K562 (cell line): ENCODE data around the gene WAS. TPM values are rescaled to one million over a fixed set of nuclear protein-coding genes. Genes with fewer than 3 reads are reported as not detected.

Experiments used
- ATAC-seq: fragments of 200-7000 bp; cut with Tn5 transposase; 3 replicates; pipeline ENCODE4 v1.9.1; 2020; ENCODE audit warnings: moderate library complexity
- BruUV-seq: library from RNA; stranded (reverse); fragments of 400-500 nt; replicated peaks from 2 replicates; lab custom pipeline; 2021; lab: Mats Ljungman, UMichigan
- CTCF ChIA-PET: fragments of 300-600 bp; formaldehyde crosslinking; extraction: SDS; loops from one replicate; lab custom pipeline; 2021; ENCODE audit warnings: low intra/inter-chr PET ratio; lab: Yijun Ruan, JAX
- POLR2A ChIA-PET: fragments of 300-600, 350-650 bp; sonication (Branson Sonifier 250); formaldehyde crosslinking; extraction: SDS; loops from one replicate; lab custom pipeline; 2021; ENCODE audit warnings: antibody characterized with exemption, inconsistent platforms; lab: Yijun Ruan, JAX
- DNase-seq, 4 experiments: peaks; one replicate each; pipeline versions ENCODE4 v3.0.0 to v3.0.0-alpha.2; 2011 to 2018; ENCODE audit warnings: low spot score in 3 of 4, mixed read lengths in 3 of 4; ENCODE audit errors: extremely low read depth in 1 of 4
- FAIRE-seq: peaks from 2 replicates; lab custom pipeline; 2011; peaks lifted over from hg19 to GRCh38; lab: Jason Lieb, UNC
- H2AFZ ChIP-seq: 2 replicates; pipeline ENCODE4 v1.6.0; 2011; ENCODE audit warnings: low read depth, low read length, control low read depth, inconsistent platforms
- H3K27ac ChIP-seq: fragments of 200-600 bp; 3 replicates; pipeline ENCODE4 v1.8.0; 2011; ENCODE audit warnings: low read depth, mild to moderate bottlenecking, control low read depth, inconsistent platforms, low read length, moderate library complexity, mixed read lengths; ENCODE audit errors: extremely low read depth
- H3K27me3 ChIP-seq, 2 experiments: fragments of 300-600 bp in 1 of 2; 2 replicates in 1 of 2; 3 replicates in 1 of 2; pipeline versions ENCODE4 v1.6.0 to v1.8.0; 2011; ENCODE audit warnings: inconsistent platforms in 2 of 2, low read length in 2 of 2, mild to moderate bottlenecking in 1 of 2, mixed read lengths in 1 of 2, moderate library complexity in 1 of 2; ENCODE audit not compliant: control insufficient read depth in 2 of 2, insufficient read depth in 2 of 2
- H3K36me3 ChIP-seq: fragments of 300-600 bp; 3 replicates; pipeline ENCODE4 v1.8.0; 2011; ENCODE audit warnings: mild to moderate bottlenecking, low read length, inconsistent platforms; ENCODE audit not compliant: control insufficient read depth, insufficient read depth
- H3K4me1 ChIP-seq, 2 experiments: fragments of 200-600 bp in 1 of 2; replicated peaks in 1 of 2; 2 replicates in 1 of 2; 3 replicates in 1 of 2; pipeline versions ENCODE4 v1.5.1 to v1.8.0; 2011; ENCODE audit warnings: inconsistent platforms in 2 of 2, low read length in 2 of 2, mild to moderate bottlenecking in 1 of 2, mixed read lengths in 1 of 2, moderate library complexity in 1 of 2; ENCODE audit not compliant: control insufficient read depth in 2 of 2, insufficient read depth in 2 of 2
- H3K4me2 ChIP-seq: 2 replicates; pipeline ENCODE4 v1.6.1; 2011; ENCODE audit warnings: low read length, control low read depth, inconsistent platforms, mixed read lengths; ENCODE audit not compliant: insufficient read depth
- H3K4me3 ChIP-seq: fragments of 200-600 bp; sonication (generic), shearing (Covaris generic); 2 replicates; pipeline ENCODE4 v1.5.1; 2016; ENCODE audit warnings: control low read depth, inconsistent platforms
- H3K79me2 ChIP-seq: fragments of 200-600 bp; 3 replicates; pipeline ENCODE4 v1.8.0; 2011; ENCODE audit warnings: low read length, inconsistent platforms; ENCODE audit not compliant: control insufficient read depth, insufficient read depth
- H3K9ac ChIP-seq, 2 experiments: 2 replicates each; pipeline versions ENCODE4 v1.6.0 to v1.6.1; 2011; ENCODE audit warnings: low read depth in 2 of 2, low read length in 2 of 2, control low read depth in 1 of 2, inconsistent platforms in 1 of 2, mild to moderate bottlenecking in 1 of 2, mixed read lengths in 1 of 2; ENCODE audit not compliant: insufficient read depth in 1 of 2
- H3K9me1 ChIP-seq: one replicate; pipeline ENCODE4 v1.6.0; 2011; ENCODE audit warnings: inconsistent platforms, mild to moderate bottlenecking, low read length, moderate library complexity; ENCODE audit not compliant: control insufficient read depth, insufficient read depth
- H3K9me3 ChIP-seq: replicated peaks from 2 replicates; pipeline ENCODE4 v1.5.1; 2011; ENCODE audit warnings: low read depth, low read length, inconsistent platforms; ENCODE audit not compliant: control insufficient read depth, insufficient read depth
- H4K20me1 ChIP-seq: replicated peaks from 2 replicates; pipeline ENCODE4 v1.6.1; 2011; ENCODE audit warnings: low read length, inconsistent platforms, mixed read lengths; ENCODE audit not compliant: control insufficient read depth, insufficient read depth
- HCFC1 ChIP-seq: IDR thresholded peaks from 2 replicates; pipeline ENCODE4 v1.6.1; 2012; ENCODE audit warnings: low read depth, low read length, improper control_type of control experiment
- MECOM ChIP-seq: fragments of 250-450 bp; sonication (Bioruptor Pico); IDR thresholded peaks from 2 replicates; pipeline ENCODE4 v1.8.0; 2022; ENCODE audit warnings: inconsistent platforms
- RFX7 ChIP-seq: fragments of 250-450 bp; sonication (Bioruptor Pico); IDR thresholded peaks from 2 replicates; pipeline ENCODE4 v1.5.1; 2021; ENCODE audit warnings: mild to moderate bottlenecking
- SIN3B ChIP-seq: fragments of 450-650 bp; IDR thresholded peaks from 2 replicates; pipeline ENCODE4 v1.6.1; 2017; ENCODE audit warnings: low read depth, mild to moderate bottlenecking, moderate library complexity
- SMAD3 ChIP-seq: fragments of 450-650 bp; formaldehyde crosslinking; conservative IDR thresholded peaks from 2 replicates; pipeline ENCODE4 v1.4.0; 2020; ENCODE audit warnings: mild to moderate bottlenecking
- TAF15 ChIP-seq: fragments of 200-400 bp; formaldehyde crosslinking; IDR thresholded peaks from 2 replicates; pipeline ENCODE4 v1.6.1; 2017; ENCODE audit warnings: mild to moderate bottlenecking, low read depth, low read length, moderate library complexity
- THRAP3 ChIP-seq: fragments of 450-650 bp; IDR thresholded peaks from 2 replicates; pipeline ENCODE4 v1.6.1; 2016; ENCODE audit warnings: mild to moderate bottlenecking, inconsistent platforms, borderline replicate concordance
- ZNF12 ChIP-seq: sonication (generic); formaldehyde crosslinking; IDR thresholded peaks from 2 replicates; pipeline ENCODE4 v1.4.0; 2020; ENCODE audit warnings: mild to moderate bottlenecking, missing genetic modification reagents
- ZNF354B ChIP-seq: fragments of 250-450 bp; sonication (Bioruptor Pico); IDR thresholded peaks from 2 replicates; pipeline ENCODE4 v1.4.0; 2020
- ZNF583 ChIP-seq: fragments of 250-450 bp; sonication (Bioruptor Pico); IDR thresholded peaks from 2 replicates; pipeline ENCODE4 v1.4.0; 2020
- in situ Hi-C: fragments of 300-500 bp; cut with MboI; formaldehyde crosslinking; loops from 4 replicates; pipeline ENCODE4 v1.15.0; 2018; ENCODE audit warnings: inconsistent platforms, mixed read lengths
- intact Hi-C: fragments of 100-400 bp; cut with micrococcal nuclease; formaldehyde crosslinking; loops from 2 replicates; pipeline ENCODE4 v1.14.2; 2022
- polyA plus RNA-seq, 8 experiments: library from polyadenylated mRNA; depleted of rRNA in 4 of 8; stranded (reverse) in 5 of 8; unstranded in 3 of 8; fragments of >200 nt; fragmentation: Nextera tagmentation in 2 of 8; fragmentation: Illumina TruSeq in 1 of 8; extraction: Ambion mirVana in 2 of 8; extraction: Trizol in 1 of 8; gene quantifications; 2 replicates each; pipeline versions ENCODE4 v1.2.1 to v1.2.3, GENCODE V29; 2011 to 2014; ENCODE audit warnings: inconsistent platforms in 1 of 8, missing spikeins in 1 of 8
- total RNA-seq, 7 experiments: library from RNA; depleted of rRNA in 6 of 7; stranded (reverse); fragments of >200 nt in 6 of 7; fragmentation: Illumina TruSeq in 2 of 7; extraction: Trizol in 2 of 7; gene quantifications; 2 replicates each; pipeline versions ENCODE4 v1.2.1 to v1.2.3, GENCODE V29; 2011 to 2021; ENCODE audit warnings: low replicate concordance in 1 of 7
- TF ChIP-seq, protein P1 (sequence below): fragments of 450-650 bp; formaldehyde crosslinking; IDR thresholded peaks from 2 replicates; pipeline ENCODE4 v1.4.0; 2022; ENCODE audit warnings: mild to moderate bottlenecking, moderate library complexity
- TF ChIP-seq, protein P2 (sequence below): fragments of 250-450 bp; sonication (Bioruptor Pico); IDR thresholded peaks from 2 replicates; pipeline ENCODE4 v1.5.0; 2021
- TF ChIP-seq, protein P3 (sequence below), 3 experiments: fragments of 200-800 bp in 1 of 3; sonication (Bioruptor generic) in 1 of 3; sonication (generic) in 1 of 3; formaldehyde crosslinking in 1 of 3; IDR thresholded peaks; 2 replicates each; pipeline versions ENCODE4 v1.6.1 to v1.8.0; 2016 to 2022; ENCODE audit warnings: mild to moderate bottlenecking in 2 of 3, missing compliant biosample characterization in 2 of 3, missing genetic modification characterization in 2 of 3, missing genetic modification reagents in 1 of 3
- TF ChIP-seq, protein P4 (sequence below): fragments of 250-450 bp; sonication (Bioruptor Pico); IDR thresholded peaks from 2 replicates; pipeline ENCODE4 v1.4.0; 2020; ENCODE audit warnings: mild to moderate bottlenecking
- TF ChIP-seq, protein P5 (sequence below): fragments of 450-650 bp; IDR thresholded peaks from 2 replicates; pipeline ENCODE4 v1.6.1; 2016; ENCODE audit warnings: borderline replicate concordance

Gene WAS
- total and polyA plus RNA-seq, 9 of the 15 experiments (the other 6 are each of a cell fraction or from before 2014, with no cell fraction given): 0.11 to 16.1 (median 3.8) TPM

DNA sequence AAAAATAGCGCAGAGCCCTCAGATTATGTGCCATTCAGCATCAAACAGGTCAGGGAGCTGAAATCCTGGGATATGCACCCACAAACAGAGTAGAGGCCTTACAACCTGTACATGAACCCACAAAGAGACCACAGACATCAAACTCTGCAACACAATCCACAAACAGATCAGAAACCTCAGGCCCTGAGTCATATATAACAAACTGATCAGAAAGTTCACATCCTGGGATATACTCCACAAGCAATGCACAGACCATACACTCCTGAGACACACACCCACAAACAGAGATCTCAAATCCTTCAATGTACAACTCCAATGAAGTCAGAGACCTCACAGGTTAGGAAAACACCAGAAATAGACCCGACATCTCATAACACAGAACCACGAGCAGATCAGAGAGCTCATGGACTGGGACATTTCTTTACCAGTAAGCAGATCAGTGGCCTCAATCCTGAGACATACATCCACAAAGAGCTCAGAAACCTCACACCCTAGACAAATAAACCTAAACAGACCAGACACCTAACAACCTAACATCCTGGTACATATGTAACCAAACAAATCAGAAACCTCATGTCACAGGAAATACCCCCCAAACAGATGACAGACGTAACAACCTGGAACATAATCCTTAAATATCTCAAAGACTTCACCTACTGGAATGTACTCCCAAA, 37.1 kb downstream of the WAS start (continued):
- TF ChIP-seq THRAP3: no peak
- TF ChIP-seq ZNF354B (CRISPR knock-in tag): no peak
- TF ChIP-seq, protein P1, sequence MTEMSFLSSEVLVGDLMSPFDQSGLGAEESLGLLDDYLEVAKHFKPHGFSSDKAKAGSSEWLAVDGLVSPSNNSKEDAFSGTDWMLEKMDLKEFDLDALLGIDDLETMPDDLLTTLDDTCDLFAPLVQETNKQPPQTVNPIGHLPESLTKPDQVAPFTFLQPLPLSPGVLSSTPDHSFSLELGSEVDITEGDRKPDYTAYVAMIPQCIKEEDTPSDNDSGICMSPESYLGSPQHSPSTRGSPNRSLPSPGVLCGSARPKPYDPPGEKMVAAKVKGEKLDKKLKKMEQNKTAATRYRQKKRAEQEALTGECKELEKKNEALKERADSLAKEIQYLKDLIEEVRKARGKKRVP (CRISPR knock-in tag): no peak
- no peak for TF ChIP-seq MECOM (CRISPR knock-in tag)
- TF ChIP-seq ZNF583 (CRISPR knock-in tag): no peak
- TF ChIP-seq, protein P2, sequence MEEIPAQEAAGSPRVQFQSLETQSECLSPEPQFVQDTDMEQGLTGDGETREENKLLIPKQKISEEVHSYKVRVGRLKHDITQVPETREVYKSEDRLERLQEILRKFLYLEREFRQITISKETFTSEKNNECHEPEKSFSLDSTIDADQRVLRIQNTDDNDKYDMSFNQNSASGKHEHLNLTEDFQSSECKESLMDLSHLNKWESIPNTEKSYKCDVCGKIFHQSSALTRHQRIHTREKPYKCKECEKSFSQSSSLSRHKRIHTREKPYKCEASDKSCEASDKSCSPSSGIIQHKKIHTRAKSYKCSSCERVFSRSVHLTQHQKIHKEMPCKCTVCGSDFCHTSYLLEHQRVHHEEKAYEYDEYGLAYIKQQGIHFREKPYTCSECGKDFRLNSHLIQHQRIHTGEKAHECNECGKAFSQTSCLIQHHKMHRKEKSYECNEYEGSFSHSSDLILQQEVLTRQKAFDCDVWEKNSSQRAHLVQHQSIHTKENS: no peak
- no peak for TF ChIP-seq ZNF12 (CRISPR knock-in tag)

DNA sequence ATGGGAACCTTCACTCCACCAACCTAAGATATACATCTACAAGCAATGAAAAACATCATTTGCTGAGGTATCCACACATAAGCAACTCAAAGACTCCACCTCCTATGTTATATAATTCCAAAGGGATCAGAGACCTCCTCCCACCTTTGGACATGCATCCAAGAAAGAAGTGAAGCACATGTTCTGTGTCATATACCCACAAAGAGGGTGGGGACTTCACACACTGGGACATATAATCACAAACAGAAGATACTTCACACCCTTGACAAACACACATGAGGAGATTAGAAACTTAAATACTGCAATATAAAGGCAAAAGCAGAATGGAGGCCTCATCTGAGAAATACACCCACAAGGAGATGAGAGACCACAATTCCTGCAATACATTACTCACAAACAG, 38.3 kb downstream of the WAS start:
- DNase-seq (no peak), ATAC-seq (no peak), FAIRE-seq (no peak)
- Histone ChIP-seq H3K4me2 (no peak overlapping the region), H3K9ac (no peak overlapping the region), H3K36me3 (no peaks in the 10 kb centered on the region), H4K20me1 (no peaks in the 10 kb centered on the region), H3K9me1 (no peaks in the 10 kb centered on the region), H3K4me3 (no peak overlapping the region), H3K27ac (no peak overlapping the region), H3K79me2 (0 out of 3 replicates have a peak, but pooled peaks cover 3% of the 10 kb centered on the region), H2AFZ (no peak overlapping the region), H3K27me3 (no peaks in the 10 kb centered on the region), H3K9me3 (no peaks in the 10 kb centered on the region), H3K4me1 (peaks cover 0 to 9% of the 10 kb centered on the region in 2 experiments; a peak in 2 of 5 replicates)
- in situ Hi-C loops (no loop called here), intact Hi-C loops (no loop called here)
- POLR2A ChIA-PET: no interaction called here
- CTCF ChIA-PET: no interaction called here
- BruUV-seq: no TSS peak
- TF ChIP-seq SMAD3 (CRISPR knock-in tag) (no peak), TAF15 (no peak), HCFC1 (no peak), RFX7 (CRISPR knock-in tag) (no peak), SIN3B (no peak)
- TF ChIP-seq, protein P3, sequence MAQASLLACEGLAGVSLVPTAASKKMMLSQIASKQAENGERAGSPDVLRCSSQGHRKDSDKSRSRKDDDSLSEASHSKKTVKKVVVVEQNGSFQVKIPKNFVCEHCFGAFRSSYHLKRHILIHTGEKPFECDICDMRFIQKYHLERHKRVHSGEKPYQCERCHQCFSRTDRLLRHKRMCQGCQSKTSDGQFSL (CRISPR knock-in tag; IDR thresholded peaks at IDR 0.05): no peak
- TF ChIP-seq, protein P3 (tag; IDR thresholded peaks at IDR 0.05): no peak
- TF ChIP-seq, protein P4, sequence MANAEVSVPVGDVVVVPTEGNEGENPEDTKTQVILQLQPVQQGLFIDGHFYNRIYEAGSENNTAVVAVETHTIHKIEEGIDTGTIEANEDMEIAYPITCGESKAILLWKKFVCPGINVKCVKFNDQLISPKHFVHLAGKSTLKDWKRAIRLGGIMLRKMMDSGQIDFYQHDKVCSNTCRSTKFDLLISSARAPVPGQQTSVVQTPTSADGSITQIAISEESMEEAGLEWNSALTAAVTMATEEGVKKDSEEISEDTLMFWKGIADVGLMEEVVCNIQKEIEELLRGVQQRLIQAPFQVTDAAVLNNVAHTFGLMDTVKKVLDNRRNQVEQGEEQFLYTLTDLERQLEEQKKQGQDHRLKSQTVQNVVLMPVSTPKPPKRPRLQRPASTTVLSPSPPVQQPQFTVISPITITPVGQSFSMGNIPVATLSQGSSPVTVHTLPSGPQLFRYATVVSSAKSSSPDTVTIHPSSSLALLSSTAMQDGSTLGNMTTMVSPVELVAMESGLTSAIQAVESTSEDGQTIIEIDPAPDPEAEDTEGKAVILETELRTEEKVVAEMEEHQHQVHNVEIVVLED (CRISPR knock-in tag): no peak
- TF ChIP-seq, protein P5, sequence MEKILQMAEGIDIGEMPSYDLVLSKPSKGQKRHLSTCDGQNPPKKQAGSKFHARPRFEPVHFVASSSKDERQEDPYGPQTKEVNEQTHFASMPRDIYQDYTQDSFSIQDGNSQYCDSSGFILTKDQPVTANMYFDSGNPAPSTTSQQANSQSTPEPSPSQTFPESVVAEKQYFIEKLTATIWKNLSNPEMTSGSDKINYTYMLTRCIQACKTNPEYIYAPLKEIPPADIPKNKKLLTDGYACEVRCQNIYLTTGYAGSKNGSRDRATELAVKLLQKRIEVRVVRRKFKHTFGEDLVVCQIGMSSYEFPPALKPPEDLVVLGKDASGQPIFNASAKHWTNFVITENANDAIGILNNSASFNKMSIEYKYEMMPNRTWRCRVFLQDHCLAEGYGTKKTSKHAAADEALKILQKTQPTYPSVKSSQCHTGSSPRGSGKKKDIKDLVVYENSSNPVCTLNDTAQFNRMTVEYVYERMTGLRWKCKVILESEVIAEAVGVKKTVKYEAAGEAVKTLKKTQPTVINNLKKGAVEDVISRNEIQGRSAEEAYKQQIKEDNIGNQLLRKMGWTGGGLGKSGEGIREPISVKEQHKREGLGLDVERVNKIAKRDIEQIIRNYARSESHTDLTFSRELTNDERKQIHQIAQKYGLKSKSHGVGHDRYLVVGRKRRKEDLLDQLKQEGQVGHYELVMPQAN: no peak
